ENCODE measurements around the gene MAPKBP1. TPM values are rescaled to one million over a fixed set of nuclear protein-coding genes. Genes with fewer than 3 reads are reported as not detected.

MAPKBP1 gene
- total and polyA plus RNA-seq, 11 donors: 6.3 to 20.5 (median 14.8) TPM

- TF ChIP-seq CTCF (IDR thresholded peaks at IDR 0.05) (no peak), POLR2A (IDR thresholded peaks at IDR 0.05) (no peak)
- 71 to 81% (median 74%) methylated on average over 9 to 12 of the region's 12 CpGs for WGBS, 4 donors
- no peaks in the 10 kb centered on the region for H3K36me3 ChIP-seq
- H3K27ac ChIP-seq: no peak overlapping the region
- H3K4me1 ChIP-seq: peaks cover 0 to 13% (median 4%) of the 10 kb centered on the region in 12 donors
- intact Hi-C loops (cut with DNase I): no loop called here
- no peak overlapping the region for H3K4me3 ChIP-seq
- ATAC-seq: no peak
- no peaks in the 10 kb centered on the region for H3K9me3 ChIP-seq
- DNase-seq: no peak
- H3K27me3 ChIP-seq: peaks cover 0 to 3% (median 0%) of the 10 kb centered on the region in 9 donors
Observed at GRCh38 chr15:41876689-41877088, 102.4 kb downstream of the MAPKBP1 start.

Small RNA genes lying within 50 kb of the gene (microRNA-seq; reads per million reads assigned to microRNA genes)
- 0 reads per million in 4 donors for gene MIR4310

Other genes starting within 250 kb of the MAPKBP1 start
- 10 to 100 TPM; 13.7 to 32.5 (median 23.7) TPM for gene RPAP1, start 230.2 kb upstream of the MAPKBP1 start, total RNA-seq
- 10 to 100 TPM; 13.4 to 15.4 TPM for gene RPAP1, start 230.2 kb upstream of the MAPKBP1 start, polyA plus RNA-seq
- gene TYRO3, start 215.3 kb upstream of the MAPKBP1 start, total RNA-seq: 10 to 100 TPM in 3 of 9 donors, 1 to 10 TPM in 6; 2.5 to 15.4 (median 3.7) TPM
- gene TYRO3, start 215.3 kb upstream of the MAPKBP1 start, polyA plus RNA-seq: 10 to 100 TPM in 1 of 2 donors, 1 to 10 TPM in 1; 2.6 to 13.7 TPM
- gene MGA, start 114.1 kb upstream of the MAPKBP1 start, total RNA-seq: 10 to 100 TPM; 23.1 to 58.7 (median 37.2) TPM
- 1 to 10 TPM; 5.3 to 5.5 TPM for gene MGA, start 114.1 kb upstream of the MAPKBP1 start, polyA plus RNA-seq
- gene JMJD7, start 53.6 kb downstream of the MAPKBP1 start, total RNA-seq: 10 to 100 TPM in 6 of 9 donors, 1 to 10 TPM in 3; 5.4 to 17.9 (median 11.8) TPM
- gene JMJD7, start 53.6 kb downstream of the MAPKBP1 start, polyA plus RNA-seq: 10 to 100 TPM in 1 of 2 donors, 1 to 10 TPM in 1; 7.3 to 20.6 TPM
- 1 to 10 TPM in 7 of 9 donors, under 1 TPM in 2; 0.38 to 6.0 (median 2.8) TPM for gene PLA2G4B, start 64.4 kb downstream of the MAPKBP1 start, total RNA-seq
- 1 to 10 TPM; 1.4 to 4.1 TPM for gene PLA2G4B, start 64.4 kb downstream of the MAPKBP1 start, polyA plus RNA-seq
- 1 to 10 TPM in 8 of 9 donors, under 1 TPM in 1; 0.31 to 5.6 (median 1.7) TPM for gene SPTBN5, start 119.6 kb downstream of the MAPKBP1 start, total RNA-seq
- 1 to 10 TPM; 1.3 to 3.2 TPM for gene SPTBN5, start 119.6 kb downstream of the MAPKBP1 start, polyA plus RNA-seq
- 10 to 100 TPM; 28.2 to 70.8 (median 43.9) TPM for gene EHD4, start 198.1 kb downstream of the MAPKBP1 start, total RNA-seq
- gene EHD4, start 198.1 kb downstream of the MAPKBP1 start, polyA plus RNA-seq: 10 to 100 TPM; 25.6 to 46.5 TPM
- gene PLA2G4E, start 246.6 kb downstream of the MAPKBP1 start, total RNA-seq: 1 to 10 TPM in 1 of 9 donors, under 1 TPM in 3, not detected in 5; 0.05 to 1.1 (median 0.05) TPM
- gene PLA2G4E, start 246.6 kb downstream of the MAPKBP1 start, polyA plus RNA-seq: under 1 TPM in 1 of 2 donors, not detected in 1; 0.01 TPM

Data from heart left ventricle (tissue), 16 donors.